ENCODE results near the gene MFNG. TPM values are rescaled to one million over a fixed set of nuclear protein-coding genes. Genes with fewer than 3 reads are reported as not detected.
A peak's percentile ranks its signal among the peaks of the same experiment; 100 is the strongest.

MFNG gene
- total RNA-seq, 1 experiment from 2014 or later, result 3.3 TPM

- peak; percentile 77 for DNase-seq
- H3K4me2 ChIP-seq (ENCODE audit: insufficient read depth, insufficient read length, low read length), result peak overlapping the region; percentile 65
- H2AFZ ChIP-seq (ENCODE audit: low read length), result no peak overlapping the region
- H3K79me1 ChIP-seq (ENCODE audit: insufficient read depth, low read depth, low read length, poor library complexity, severe bottlenecking), result no peaks in the 10 kb centered on the region
- no peak overlapping the region for H3K27ac ChIP-seq (ENCODE audit: insufficient read length, low read depth, low read length)
- no peak overlapping the region for H2BK12ac ChIP-seq (ENCODE audit: insufficient read length, low read depth, low read length)
- peak overlapping the region; percentile 77 to 90 for H3K4me3 Mint-ChIP-seq
- H3K9ac ChIP-seq (ENCODE audit: extremely low read depth, insufficient read length, low read length), result peak overlapping the region; percentile 5
- no peaks in the 10 kb centered on the region for H3K36me3 Mint-ChIP-seq (ENCODE audit: insufficient read depth in 1 of 3, low read depth in 3 of 3)
- H3K27ac Mint-ChIP-seq, result peak overlapping the region in 2 of 3 experiments; percentile 7 to 57; a peak in 2 of 7 replicates
- no peak overlapping the region for H2BK5ac ChIP-seq (ENCODE audit: insufficient read length, low read length)
- no CpG with 5 or more reads among the region's 70 CpGs for WGBS (ENCODE audit: extremely low coverage, insufficient read length, low lambda C conversion rate)
- no peak overlapping the region for H4K8ac ChIP-seq (replicated peaks; ENCODE audit: insufficient read length, low read depth, low read length)
- H3K4me1 Mint-ChIP-seq, result peaks cover 23 to 52% of the 10 kb centered on the region in 2 experiments
- peak overlapping the region; percentile 79 for H3K14ac ChIP-seq (ENCODE audit: insufficient read depth, low read length)
- H3K79me2 ChIP-seq (ENCODE audit: insufficient read depth, low read length), result no peaks in the 10 kb centered on the region
- TF ChIP-seq CTCF (conservative IDR thresholded peaks at IDR 0.05), result no peak
- H3K27me3 ChIP-seq (ENCODE audit: insufficient read depth, low read length), result no peaks in the 10 kb centered on the region; the same call in 1 of the 2 replicates
- H3K4me1 ChIP-seq (ENCODE audit: insufficient read depth, low read length), result no peaks in the 10 kb centered on the region
- no peaks in the 10 kb centered on the region for H3K9me3 ChIP-seq (ENCODE audit: control insufficient read depth, low read depth, low read length)
- peak overlapping the region; percentile 61 for H3K18ac ChIP-seq (ENCODE audit: insufficient read length, low read depth, low read length)
- H2BK15ac ChIP-seq (ENCODE audit: low read depth, low read length), result no peak overlapping the region; the same call in 1 of the 2 replicates
- no peaks in the 10 kb centered on the region; a peak in 2 of 5 replicates for H3K9me3 Mint-ChIP-seq
- H4K20me1 ChIP-seq (ENCODE audit: control insufficient read depth, insufficient read depth, insufficient read length), result no peaks in the 10 kb centered on the region
- H2BK20ac ChIP-seq (ENCODE audit: low read depth, low read length, poor library complexity, severe bottlenecking), result no peak overlapping the region
- no peak overlapping the region for H4K5ac ChIP-seq (ENCODE audit: insufficient read length, low read depth, low read length)
- no peak overlapping the region for H3K4ac ChIP-seq (ENCODE audit: low read depth, low read length)
- no peak overlapping the region for H3T11ph ChIP-seq (ENCODE audit: low read length)
- H4K91ac ChIP-seq (ENCODE audit: insufficient read length, low read depth, low read length), result no peak overlapping the region
- peaks cover 9% of the 10 kb centered on the region for H3K23me2 ChIP-seq (ENCODE audit: insufficient read length, low read depth, low read length, poor library complexity, severe bottlenecking)
- H2AK5ac ChIP-seq (ENCODE audit: insufficient read length, low read length), result no peak overlapping the region
- H3K27me3 Mint-ChIP-seq (ENCODE audit: low read depth), result peaks cover 75% of the 10 kb centered on the region
- no peak overlapping the region for H2BK120ac ChIP-seq (ENCODE audit: low read depth, low read length, poor library complexity, severe bottlenecking)
- no peak overlapping the region for H3K23ac ChIP-seq (ENCODE audit: insufficient read length, low read depth, low read length)
- no peak overlapping the region for H3K56ac ChIP-seq (ENCODE audit: insufficient read length, low read depth, low read length)
Observed at GRCh38 chr22:37419969-37420685, 66.1 kb downstream of the MFNG start.

Data from H9 (cell line).